Measurements from ENCODE around the gene PCF11. TPM values are rescaled to one million over a fixed set of nuclear protein-coding genes. Genes with fewer than 3 reads are reported as not detected.
A peak's percentile ranks its signal among the peaks of the same experiment; 100 is the strongest.

Gene PCF11, protein sequence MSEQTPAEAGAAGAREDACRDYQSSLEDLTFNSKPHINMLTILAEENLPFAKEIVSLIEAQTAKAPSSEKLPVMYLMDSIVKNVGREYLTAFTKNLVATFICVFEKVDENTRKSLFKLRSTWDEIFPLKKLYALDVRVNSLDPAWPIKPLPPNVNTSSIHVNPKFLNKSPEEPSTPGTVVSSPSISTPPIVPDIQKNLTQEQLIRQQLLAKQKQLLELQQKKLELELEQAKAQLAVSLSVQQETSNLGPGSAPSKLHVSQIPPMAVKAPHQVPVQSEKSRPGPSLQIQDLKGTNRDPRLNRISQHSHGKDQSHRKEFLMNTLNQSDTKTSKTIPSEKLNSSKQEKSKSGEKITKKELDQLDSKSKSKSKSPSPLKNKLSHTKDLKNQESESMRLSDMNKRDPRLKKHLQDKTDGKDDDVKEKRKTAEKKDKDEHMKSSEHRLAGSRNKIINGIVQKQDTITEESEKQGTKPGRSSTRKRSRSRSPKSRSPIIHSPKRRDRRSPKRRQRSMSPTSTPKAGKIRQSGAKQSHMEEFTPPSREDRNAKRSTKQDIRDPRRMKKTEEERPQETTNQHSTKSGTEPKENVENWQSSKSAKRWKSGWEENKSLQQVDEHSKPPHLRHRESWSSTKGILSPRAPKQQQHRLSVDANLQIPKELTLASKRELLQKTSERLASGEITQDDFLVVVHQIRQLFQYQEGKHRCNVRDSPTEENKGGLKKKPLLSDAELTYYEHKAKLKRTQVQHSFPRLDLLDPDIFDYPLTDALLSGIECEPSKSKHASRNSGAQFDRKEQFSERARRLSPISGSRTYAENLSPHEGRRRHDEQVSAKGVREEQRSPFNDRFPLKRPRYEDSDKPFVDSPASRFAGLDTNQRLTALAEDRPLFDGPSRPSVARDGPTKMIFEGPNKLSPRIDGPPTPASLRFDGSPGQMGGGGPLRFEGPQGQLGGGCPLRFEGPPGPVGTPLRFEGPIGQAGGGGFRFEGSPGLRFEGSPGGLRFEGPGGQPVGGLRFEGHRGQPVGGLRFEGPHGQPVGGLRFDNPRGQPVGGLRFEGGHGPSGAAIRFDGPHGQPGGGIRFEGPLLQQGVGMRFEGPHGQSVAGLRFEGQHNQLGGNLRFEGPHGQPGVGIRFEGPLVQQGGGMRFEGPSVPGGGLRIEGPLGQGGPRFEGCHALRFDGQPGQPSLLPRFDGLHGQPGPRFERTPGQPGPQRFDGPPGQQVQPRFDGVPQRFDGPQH (N-terminal part only)
- 46.7 TPM for total RNA-seq (ENCODE audit: unreplicated experiment)
- long read RNA-seq: 0 reads

DNA sequence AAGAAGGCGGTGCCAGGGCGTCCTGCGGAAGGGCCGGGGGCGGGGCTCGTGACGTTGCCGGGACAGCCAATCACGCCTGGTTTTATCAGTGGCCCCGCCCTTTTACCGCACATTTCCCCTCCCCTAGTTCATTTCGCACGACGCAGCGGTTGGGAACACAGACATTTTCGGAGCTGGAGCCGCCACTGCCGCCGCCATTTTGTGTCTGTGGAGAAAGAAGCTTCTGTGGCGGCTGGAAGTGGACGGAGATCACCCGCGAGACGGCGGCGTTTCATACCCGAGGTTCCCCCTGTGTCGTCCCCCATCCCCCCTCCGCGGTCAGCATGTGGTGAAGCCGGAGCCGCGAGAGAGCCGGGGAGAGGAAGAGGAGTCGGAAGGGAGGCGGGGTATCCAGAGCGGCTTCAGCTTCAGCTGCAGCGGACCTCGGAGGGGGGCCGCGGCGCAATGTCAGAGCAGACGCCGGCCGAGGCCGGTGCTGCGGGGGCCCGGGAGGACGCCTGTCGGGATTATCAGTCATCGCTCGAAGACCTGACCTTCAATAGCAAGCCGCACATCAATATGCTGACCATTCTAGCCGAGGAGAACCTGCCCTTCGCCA, at the start of gene PCF11:
PCF11 (plus strand) TSS at position 136 of the 598 bp plus-strand sequence; CDS start at position 445, 309 bp downstream.
- peak within 1 kb of the TSS; percentile 99 for H3K27ac Mint-ChIP-seq (ENCODE audit: unreplicated experiment)
- peaks cover 3% of the 10 kb centered on the region for H3K27me3 Mint-ChIP-seq (ENCODE audit: unreplicated experiment)
- peaks cover 3% of the 10 kb centered on the region for H3K9me3 Mint-ChIP-seq (ENCODE audit: unreplicated experiment)
- no peaks in the 10 kb centered on the region for H3K36me3 Mint-ChIP-seq (ENCODE audit: unreplicated experiment)
- no peak for DNase-seq
- peaks cover 15% of the 10 kb centered on the region for H3K4me1 Mint-ChIP-seq (ENCODE audit: low read depth, unreplicated experiment)
- TF ChIP-seq, protein P1, sequence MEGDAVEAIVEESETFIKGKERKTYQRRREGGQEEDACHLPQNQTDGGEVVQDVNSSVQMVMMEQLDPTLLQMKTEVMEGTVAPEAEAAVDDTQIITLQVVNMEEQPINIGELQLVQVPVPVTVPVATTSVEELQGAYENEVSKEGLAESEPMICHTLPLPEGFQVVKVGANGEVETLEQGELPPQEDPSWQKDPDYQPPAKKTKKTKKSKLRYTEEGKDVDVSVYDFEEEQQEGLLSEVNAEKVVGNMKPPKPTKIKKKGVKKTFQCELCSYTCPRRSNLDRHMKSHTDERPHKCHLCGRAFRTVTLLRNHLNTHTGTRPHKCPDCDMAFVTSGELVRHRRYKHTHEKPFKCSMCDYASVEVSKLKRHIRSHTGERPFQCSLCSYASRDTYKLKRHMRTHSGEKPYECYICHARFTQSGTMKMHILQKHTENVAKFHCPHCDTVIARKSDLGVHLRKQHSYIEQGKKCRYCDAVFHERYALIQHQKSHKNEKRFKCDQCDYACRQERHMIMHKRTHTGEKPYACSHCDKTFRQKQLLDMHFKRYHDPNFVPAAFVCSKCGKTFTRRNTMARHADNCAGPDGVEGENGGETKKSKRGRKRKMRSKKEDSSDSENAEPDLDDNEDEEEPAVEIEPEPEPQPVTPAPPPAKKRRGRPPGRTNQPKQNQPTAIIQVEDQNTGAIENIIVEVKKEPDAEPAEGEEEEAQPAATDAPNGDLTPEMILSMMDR (IDR thresholded peaks at IDR 0.05; ENCODE audit: partially characterized antibody, unreplicated experiment): no peak
- H3K4me3 Mint-ChIP-seq (ENCODE audit: unreplicated experiment): peak within 1 kb of the TSS; percentile 99

DNA sequence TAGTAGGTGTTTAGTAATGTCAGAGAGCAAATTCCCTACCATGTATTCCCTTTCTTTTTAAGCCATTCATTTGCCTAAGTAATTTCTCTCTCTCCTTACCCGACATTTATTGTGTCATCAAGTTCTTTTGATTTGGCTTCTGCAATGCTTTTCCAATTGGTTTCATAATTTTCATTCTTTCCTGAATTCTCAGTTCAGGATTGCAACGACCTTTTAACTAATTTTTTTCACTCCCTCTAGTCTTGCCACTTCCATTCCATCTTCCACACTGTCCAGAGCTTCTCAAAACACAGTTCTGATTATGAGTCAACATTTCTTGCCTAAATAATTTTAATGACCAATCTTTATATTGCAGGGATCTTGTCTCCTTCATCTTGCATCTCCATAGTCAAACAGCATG, 44.0 kb upstream of the PCF11 start:
- TF ChIP-seq, protein P1 (IDR thresholded peaks at IDR 0.05; ENCODE audit: partially characterized antibody, unreplicated experiment): no peak
- no peak overlapping the region for H3K27ac Mint-ChIP-seq (ENCODE audit: unreplicated experiment)
- H3K4me3 Mint-ChIP-seq (ENCODE audit: unreplicated experiment): no peak overlapping the region
- H3K9me3 Mint-ChIP-seq (ENCODE audit: unreplicated experiment): no peaks in the 10 kb centered on the region
- no peak for DNase-seq
- H3K27me3 Mint-ChIP-seq (ENCODE audit: unreplicated experiment): no peaks in the 10 kb centered on the region
- H3K36me3 Mint-ChIP-seq (ENCODE audit: unreplicated experiment): no peaks in the 10 kb centered on the region
- peaks cover 8% of the 10 kb centered on the region for H3K4me1 Mint-ChIP-seq (ENCODE audit: low read depth, unreplicated experiment)

DNA sequence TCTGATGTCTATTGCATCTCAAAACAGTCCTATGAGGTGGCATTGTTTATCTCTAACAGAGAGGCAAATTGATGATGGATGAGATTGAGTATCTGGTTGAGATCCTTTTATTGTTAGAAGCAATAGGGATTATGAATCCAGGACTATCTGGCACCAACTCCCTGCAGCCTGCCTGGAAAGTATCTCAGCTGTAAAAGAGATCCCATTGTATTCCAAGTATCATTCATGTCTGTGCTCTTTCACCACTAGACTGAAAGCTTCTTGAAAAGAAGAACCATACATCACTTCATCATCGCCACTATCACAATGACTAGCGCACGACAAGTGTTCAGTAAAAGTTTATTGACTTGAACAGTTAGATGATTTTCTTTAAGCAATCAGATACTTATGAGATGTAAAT, 41.9 kb upstream of the PCF11 start:
- TF ChIP-seq, protein P1 (IDR thresholded peaks at IDR 0.05; ENCODE audit: partially characterized antibody, unreplicated experiment): no peak
- Mint-ChIP-seq H3K27ac (ENCODE audit: unreplicated experiment) (no peak overlapping the region), H3K36me3 (ENCODE audit: unreplicated experiment) (no peaks in the 10 kb centered on the region), H3K4me1 (ENCODE audit: low read depth, unreplicated experiment) (peaks cover 8% of the 10 kb centered on the region), H3K27me3 (ENCODE audit: unreplicated experiment) (no peaks in the 10 kb centered on the region), H3K4me3 (ENCODE audit: unreplicated experiment) (no peak overlapping the region), H3K9me3 (ENCODE audit: unreplicated experiment) (no peaks in the 10 kb centered on the region)
- no peak for DNase-seq

DNA sequence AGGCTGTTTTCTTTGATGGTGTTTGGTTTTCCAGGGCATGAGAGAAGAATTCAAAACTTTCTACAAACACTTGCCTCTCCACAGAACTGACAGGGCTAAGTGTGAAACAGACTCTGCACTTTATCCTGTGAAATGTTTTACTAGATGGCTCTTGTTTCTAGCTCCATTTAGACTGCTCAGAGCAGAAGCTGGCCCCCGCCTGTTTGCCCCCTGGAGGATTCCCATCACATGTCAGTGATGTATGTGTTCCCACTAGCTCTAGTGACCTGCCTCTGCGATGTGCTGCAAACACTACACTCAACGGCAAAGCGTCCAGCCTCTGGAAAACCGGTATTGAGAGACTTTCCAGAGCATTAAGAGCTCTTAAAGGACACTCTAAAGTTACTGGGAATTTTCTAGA, 41.4 kb upstream of the PCF11 start:
- TF ChIP-seq, protein P1 (IDR thresholded peaks at IDR 0.05; ENCODE audit: partially characterized antibody, unreplicated experiment): no peak
- Mint-ChIP-seq H3K4me1 (ENCODE audit: low read depth, unreplicated experiment) (peaks cover 8% of the 10 kb centered on the region), H3K27me3 (ENCODE audit: unreplicated experiment) (no peaks in the 10 kb centered on the region), H3K27ac (ENCODE audit: unreplicated experiment) (no peak overlapping the region), H3K36me3 (ENCODE audit: unreplicated experiment) (no peaks in the 10 kb centered on the region), H3K9me3 (ENCODE audit: unreplicated experiment) (no peaks in the 10 kb centered on the region), H3K4me3 (ENCODE audit: unreplicated experiment) (no peak overlapping the region)
- peak; percentile 57 for DNase-seq
